GM18498 (cell line): Measurements from ENCODE around the gene STRN.
"Not testable (repeated sequence)": the region's sequence is repeated elsewhere in the genome, so short reads cannot be mapped to it uniquely, and the experiment has no call there.

Experiments
- ATAC-seq: cut with Tn5 transposase; IDR thresholded peaks from one replicate; pipeline ENCODE4 v1.9.1; 2021; ENCODE audit warnings: mild to moderate bottlenecking, moderate library complexity; ENCODE audit not compliant: unreplicated experiment

STRN gene

GRCh38 chr2:36849265-36849664, 117.1 kb downstream of the STRN start:
- ATAC-seq = no peak

- ATAC-seq = no peak
These were observed 122.5 kb downstream of the STRN start for GRCh38 chr2:36843838-36844237.

DNA sequence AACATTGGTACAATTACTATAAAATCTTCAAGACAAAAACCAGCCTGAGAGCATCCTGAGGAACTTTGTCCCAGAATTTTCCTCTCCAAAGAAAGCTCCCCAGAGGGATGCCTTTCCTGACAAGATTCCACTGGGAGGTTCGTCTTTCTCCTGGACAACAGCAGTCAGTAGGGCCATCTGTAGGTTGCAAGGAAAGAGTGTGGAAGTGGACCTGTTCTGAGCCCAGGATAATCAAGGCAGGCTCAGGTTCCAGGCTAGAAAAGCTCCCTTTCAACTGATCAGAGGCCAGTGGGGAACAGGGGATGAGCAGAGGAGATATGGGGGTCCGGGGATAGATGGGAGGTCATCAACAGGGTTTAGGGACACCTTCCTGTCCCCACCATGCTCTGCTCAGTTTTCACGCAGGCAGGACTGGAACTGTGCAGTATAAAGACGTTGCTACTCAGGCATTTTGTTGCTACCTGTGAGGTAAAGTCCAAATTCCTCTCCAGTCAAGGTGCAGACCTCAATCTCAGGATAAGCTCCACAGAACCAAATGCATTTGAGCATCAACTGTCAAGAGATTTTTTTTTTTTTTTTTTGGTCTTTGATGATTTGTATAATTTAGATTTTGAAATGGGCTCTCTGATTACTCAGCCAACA, 126.2 kb downstream of the STRN start:
- ATAC-seq = no peak

DNA sequence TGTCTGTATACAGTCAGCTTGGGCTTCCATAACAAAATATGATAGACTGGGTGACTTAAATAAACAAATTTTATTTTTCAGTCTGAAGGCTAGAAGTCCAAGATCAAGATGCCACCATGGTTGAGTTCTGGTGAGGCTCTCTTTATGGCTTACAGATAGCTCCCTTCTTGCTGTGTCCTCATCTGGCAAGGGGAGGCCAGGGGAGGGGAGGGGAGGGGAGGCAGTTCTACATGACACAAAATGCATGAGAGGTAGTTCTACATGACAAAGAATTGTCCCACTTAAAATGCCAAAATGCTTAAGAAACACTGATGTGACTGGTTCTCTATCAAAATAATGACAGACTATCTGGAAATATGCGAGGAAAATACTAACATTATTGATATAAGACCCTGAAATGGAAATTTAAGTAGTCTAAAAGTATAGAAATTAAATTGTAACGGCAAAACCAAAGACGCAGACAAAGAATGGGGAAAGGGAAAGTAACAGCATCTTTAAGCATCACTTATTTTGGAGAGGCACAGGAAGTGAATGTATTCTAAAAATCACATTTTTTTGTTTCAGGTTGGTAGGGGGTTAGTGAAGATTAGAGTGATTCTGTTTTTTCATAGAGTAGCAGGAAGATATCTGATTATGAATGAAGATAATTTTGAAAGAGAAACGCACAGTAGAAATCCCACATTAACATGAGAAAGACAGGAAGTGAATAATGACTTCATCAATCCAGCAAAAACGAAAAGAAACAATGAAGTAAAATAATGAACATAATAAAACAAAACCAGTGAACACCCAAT, 131.4 kb downstream of the STRN start:
- ATAC-seq = no peak

- ATAC-seq = no peak
These were observed 132.1 kb downstream of the STRN start for GRCh38 chr2:36834203-36834602.

GRCh38 chr2:36831185-36831584, 135.2 kb downstream of the STRN start:
- no peak for ATAC-seq

DNA sequence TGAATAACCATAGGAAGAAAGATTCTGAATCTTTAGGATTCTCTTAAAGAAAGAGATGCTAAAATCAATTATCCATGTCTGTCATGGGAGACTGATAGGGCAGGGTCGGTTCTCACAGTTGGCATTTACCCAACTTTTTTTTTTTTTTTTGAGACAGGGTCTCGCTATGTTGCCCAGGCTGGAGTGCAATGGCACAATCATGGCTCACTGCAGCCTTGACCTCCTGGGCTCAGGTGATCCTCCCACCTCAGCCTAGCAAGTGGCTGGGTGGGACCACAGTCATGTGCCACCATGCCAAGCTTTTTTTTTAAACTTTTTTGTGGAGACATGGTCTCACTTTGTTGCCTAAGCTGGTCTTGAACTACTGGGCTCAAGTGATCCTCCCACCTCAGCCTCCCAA, 141.7 kb downstream of the STRN start:
- ATAC-seq = not testable (repeated sequence)

- ATAC-seq = no peak
These were observed 142.1 kb downstream of the STRN start for GRCh38 chr2:36824273-36824672.

- no peak for ATAC-seq
These were observed 142.5 kb downstream of the STRN start for GRCh38 chr2:36823862-36824261.

DNA sequence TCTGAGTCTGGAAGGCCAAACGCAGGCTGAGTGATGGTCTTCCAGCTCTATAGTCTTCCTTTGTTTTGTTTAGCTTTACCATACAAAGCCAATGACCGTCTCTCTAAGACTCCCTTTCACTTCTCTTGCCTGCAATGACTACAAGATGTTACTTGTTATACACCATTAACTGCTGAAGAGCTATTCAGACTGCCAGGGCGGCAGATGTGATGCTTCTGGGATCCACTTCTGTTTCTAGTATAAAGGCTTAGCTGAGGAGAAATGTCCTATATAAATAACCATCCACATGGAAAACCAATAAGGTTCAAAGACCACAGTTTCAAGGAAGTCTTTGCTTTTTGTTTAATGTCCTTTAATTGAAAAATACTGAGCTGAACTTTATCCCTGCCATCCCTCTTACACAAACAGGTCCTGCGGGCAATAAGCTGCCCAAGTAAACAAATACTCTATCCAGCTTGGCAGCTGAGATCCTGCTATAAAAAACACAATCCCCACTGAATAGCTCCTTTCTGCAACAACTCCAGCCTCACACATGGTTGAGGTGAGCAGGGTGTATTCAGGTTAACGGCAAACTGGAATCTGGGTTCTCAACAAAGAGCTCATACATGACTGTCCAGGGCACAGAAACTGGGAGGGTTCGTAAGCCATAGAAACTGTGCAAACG, 145.3 kb downstream of the STRN start:
- ATAC-seq = no peak

GRCh38 chr2:36819095-36819711, 147.1 kb downstream of the STRN start:
- no peak for ATAC-seq

GRCh38 chr2:36818542-36818941, 147.8 kb downstream of the STRN start:
- no peak for ATAC-seq

DNA sequence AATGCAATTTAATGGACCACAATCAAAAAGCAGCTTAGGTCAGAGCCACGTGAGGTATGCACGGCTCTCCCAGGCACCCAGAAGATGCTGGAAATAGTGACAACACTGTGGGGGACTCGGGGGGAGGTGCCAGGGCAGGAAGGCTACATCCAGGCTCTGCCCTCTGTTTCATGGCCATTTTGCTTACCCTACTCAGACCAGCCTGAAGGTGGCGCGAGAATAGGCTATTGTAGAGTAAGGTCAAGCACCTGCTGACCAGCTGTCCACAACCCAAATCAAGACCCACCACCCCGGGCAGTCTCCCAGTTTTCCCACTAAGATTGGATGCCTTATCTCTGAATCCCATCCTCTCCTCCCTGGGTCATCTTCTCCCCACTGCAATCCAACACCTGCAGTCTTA, 154.1 kb downstream of the STRN start:
- no peak for ATAC-seq

GRCh38 chr2:36811071-36811470, 155.3 kb downstream of the STRN start:
- ATAC-seq = no peak

DNA sequence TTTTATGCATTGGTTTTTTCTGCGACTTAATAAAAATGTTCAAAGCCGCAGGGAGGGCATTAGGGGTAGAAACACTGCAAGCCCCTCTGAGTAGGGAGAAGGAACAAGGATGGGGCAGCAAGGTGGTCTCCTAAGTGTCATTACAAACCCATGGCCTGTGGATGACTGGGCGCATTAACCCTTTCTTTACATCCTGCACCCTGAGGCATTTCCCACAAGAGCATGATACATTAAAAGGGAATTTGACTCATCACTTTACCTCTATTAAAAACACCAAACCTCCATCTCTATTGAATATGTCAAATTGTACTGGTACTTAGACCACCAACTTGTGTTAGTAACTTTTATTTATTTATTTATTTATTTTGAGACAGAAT, 157.3 kb downstream of the STRN start:
- no peak for ATAC-seq

GRCh38 chr2:36808386-36809068, 157.8 kb downstream of the STRN start:
- no peak for ATAC-seq

- no peak for ATAC-seq
These were observed 159.0 kb downstream of the STRN start for GRCh38 chr2:36807223-36807886.

- ATAC-seq = no peak
These were observed 160.6 kb downstream of the STRN start for GRCh38 chr2:36805635-36806224.

DNA sequence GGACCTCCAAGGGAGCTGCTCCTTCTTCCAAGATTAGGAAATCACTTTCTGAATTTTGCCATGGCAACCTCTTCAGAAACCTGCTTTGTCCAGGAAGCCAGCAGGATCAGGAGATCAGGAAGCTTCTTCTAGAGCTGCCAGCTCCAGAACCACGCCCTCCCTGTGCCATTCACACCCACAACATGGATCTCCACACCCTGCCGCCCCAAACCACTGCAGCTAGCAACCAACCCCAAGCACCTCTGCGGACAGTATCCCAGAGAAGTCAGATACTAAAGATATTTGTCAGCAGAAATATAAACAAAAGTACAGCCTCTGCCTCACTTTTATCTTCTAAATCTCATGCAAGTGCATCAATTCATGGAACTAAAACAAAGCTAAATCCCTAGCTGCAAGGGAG, 163.4 kb downstream of the STRN start:
- no peak for ATAC-seq

- no peak for ATAC-seq
These were observed 165.2 kb downstream of the STRN start for GRCh38 chr2:36801088-36801487.
